Renal cortical epithelial cell (primary cell): ENCODE data around the gene OBSL1. TPM values are rescaled to one million over a fixed set of nuclear protein-coding genes. Genes with fewer than 3 reads are reported as not detected.
A peak's percentile ranks its signal among the peaks of the same experiment; 100 is the strongest.

Experiments
- DNase-seq: peaks from one replicate; pipeline ENCODE4 v3.0.0-alpha.2; 2011; ENCODE audit warnings: low read depth
- total RNA-seq: library from RNA; depleted of rRNA; stranded (reverse); fragments of >200 nt; gene quantifications from 2 replicates; pipeline ENCODE4 v1.2.3, GENCODE V29; 2014

Gene OBSL1
- total RNA-seq, 1 donor from 2014 or later: 145 TPM

GRCh38 chr2:219596954-219597551 lies 25.7 kb upstream of the OBSL1 start:
- peak; percentile 63 for DNase-seq

GRCh38 chr2:219595256-219595655 lies 23.9 kb upstream of the OBSL1 start:
- peak; percentile 13 for DNase-seq

GRCh38 chr2:219593154-219593553 lies 21.8 kb upstream of the OBSL1 start:
- DNase-seq: no peak

GRCh38 chr2:219592736-219593135 lies 21.4 kb upstream of the OBSL1 start:
- DNase-seq: peak; percentile 13

DNA sequence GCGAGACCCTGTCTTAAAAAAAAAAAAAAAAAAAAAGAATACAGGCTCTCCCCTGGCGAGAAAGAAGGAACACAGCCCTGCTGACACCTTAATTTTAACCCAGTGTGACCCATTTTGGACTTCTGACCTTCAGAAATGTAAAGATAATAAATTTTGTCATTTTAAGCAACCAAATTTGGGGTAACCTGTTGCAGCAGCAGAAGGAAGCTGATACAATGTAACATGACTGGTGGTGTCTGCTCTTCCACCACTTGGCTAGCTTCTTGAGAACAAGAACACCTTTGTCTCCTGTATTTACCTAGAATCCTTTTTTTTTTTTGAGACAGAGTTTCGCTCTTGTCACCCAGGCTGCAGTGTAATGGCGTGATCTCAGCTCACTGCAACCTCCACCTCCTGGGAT lies 19.8 kb upstream of the OBSL1 start:
- DNase-seq: no peak

DNA sequence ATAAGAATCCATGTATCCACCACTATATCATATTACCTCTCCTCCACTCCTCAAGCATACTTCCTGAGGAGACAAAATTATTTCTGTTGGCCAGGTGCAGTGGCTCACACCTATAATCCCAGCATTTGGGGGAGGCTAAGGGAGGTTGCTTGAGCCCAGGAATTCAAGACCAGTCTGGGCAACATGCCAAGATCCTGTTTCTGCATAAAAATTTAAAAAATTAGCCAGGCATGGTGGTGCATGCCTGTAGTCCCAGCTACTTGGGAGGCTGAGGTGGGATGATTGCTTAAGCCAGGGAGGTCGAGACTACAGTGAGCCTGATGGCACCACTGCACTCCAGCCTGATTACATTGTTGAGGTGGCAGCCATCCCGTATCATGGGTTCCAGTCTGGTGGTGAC lies 10.0 kb upstream of the OBSL1 start:
- DNase-seq: no peak

GRCh38 chr2:219578811-219579613 lies 7.7 kb upstream of the OBSL1 start:
- peak; percentile 13 for DNase-seq

DNA sequence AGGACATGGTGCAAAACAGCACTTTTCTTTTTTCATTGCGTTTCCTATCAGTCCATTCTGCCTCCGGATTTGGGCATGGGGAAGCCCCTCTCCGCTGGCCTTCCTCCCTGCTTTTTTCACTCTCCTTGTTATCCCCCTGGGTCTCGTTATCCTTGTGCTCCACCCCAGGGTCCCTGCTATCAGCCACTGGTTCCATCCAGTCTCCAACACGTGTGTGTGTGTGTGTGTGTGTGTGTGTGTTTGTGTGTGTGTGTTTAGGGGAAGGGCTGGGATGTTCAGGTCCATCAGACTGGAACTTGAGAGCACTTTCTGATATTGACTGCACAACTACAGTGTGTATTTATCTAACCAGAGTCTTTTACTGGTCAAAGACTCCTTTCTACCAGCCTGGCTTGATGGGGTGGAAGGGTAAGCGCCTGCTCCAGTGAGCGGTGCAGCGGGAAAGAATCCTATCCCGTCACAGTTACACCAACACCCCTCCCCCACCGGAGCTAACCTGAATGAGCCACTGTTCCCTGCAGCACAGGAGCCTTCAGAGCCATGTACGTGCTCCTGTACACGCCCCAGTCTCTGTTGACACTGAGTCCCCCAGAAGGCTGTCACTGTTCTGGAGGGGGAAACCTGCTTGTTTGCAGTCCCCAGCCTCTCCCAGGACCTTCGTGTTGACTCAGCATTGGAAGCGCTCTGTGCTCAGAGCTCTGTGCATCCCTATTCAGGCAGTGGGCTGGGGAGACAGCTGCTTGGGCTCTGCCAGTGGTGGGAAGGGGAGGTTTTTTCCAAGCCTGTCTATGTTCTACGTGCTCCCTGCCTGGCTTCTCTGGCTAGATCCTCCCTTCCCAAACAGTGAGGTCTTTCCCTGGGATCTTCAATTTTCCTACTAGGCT lies 5.4 kb upstream of the OBSL1 start:
- peak; percentile 47 for DNase-seq

DNA sequence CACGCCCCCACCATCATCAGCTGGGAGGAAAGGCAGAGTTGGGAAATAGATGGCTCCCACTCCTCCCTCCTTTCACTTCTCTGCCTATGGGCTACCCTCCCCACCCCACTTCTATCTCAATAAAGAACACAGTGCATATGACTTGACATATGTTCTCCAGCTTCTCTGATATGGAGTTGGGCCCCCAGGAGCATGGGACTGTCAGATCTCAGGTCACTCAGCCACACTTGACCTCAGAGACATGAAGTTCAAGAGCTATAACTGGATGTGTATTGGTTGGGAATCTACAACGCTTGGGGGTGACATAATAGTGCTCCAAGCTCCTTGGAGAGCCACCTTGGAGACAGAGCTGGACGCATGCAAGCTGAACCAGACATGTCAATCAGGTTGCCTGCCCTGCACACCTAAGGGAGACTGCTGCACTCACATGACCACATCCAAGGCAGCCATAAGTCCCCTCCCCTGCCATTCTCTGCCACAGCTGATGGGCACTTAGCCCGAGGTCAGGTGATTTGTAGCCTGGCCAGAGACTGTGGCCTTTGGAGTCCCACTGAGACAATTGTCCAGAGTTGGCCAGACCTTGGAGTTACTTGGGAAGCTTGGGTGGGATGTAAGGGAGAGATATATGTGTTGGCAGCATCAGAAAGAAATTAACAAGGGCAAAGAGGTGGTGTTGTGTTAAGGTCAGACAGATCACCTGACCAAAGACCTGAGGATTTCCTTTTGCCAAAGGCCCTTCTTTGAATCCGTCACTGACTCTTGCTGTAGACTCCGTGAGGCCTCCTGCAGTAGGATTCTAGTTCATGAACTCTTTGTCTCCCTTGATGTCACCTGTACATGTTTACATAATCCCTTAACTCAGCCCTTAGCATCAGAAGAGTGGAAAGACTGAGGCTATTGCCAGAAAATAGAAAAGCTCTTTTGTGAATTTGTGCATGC lies 4.5 kb upstream of the OBSL1 start:
- DNase-seq: no peak

- DNase-seq: no peak
Observed at GRCh38 chr2:219574484-219575311, 3.4 kb upstream of the OBSL1 start.

- DNase-seq: no peak
Observed at GRCh38 chr2:219573166-219573565, 1.8 kb upstream of the OBSL1 start.

DNA sequence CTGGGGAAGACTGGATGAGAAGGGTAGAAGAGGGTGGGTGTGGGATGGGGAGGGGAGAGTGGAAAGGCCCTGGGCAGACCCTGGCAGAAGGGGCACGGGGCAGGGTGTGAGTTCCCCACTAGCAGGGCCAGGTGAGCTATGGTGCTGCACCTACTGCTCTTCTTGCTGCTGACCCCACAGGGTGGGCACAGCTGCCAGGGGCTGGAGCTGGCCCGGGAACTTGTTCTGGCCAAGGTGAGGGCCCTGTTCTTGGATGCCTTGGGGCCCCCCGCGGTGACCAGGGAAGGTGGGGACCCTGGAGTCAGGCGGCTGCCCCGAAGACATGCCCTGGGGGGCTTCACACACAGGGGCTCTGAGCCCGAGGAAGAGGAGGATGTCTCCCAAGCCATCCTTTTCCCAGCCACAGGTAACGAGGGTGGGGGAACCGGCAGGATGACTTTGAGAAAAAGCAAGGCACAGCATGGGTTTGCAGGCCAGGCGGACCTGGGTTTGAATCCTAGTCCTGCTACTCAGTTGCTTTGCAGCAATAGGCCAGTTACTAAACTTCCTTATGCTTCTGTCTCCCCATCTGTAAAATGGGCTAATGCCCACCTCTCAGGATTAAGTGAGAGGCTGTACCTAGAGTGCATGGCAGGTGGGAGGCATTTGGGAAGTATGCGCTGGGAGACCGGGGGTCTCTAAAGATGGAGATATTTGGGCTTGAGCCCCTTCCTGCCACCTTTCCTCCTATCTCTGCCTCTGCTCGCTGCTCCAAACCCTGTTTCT lies 1.1 kb upstream of the OBSL1 start, which contains the start of gene INHA:
Gene INHA (plus strand): TSS at position 74 of the 765 bp plus-strand sequence. CDS start 65 bp downstream, at position 139.
- no peak for DNase-seq

- DNase-seq: no peak
Observed at GRCh38 chr2:219570924-219571310, 422 bp downstream of the OBSL1 start.

GRCh38 chr2:219570194-219570923 lies 980 bp downstream of the OBSL1 start:
- DNase-seq: no peak

DNA sequence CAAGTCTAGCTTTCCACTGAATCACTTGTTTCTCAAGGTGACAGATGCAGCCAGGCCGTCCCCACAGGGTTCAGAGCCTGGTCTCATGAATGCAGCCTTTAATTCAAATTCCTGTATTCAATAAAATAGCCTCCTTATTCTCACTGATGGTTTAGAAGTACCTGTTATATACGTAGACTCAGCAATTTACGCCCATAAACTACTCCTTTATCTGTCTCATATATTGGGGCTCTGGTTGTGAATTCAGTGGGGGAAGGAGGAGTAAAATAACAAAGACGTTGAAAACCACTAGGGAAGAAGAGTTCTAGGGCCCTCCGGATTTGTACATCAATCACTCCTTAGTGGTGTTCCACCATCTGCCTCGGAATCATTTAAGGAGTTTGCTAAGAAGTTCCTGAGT lies 1.7 kb downstream of the OBSL1 start:
- DNase-seq: no peak

- peak; percentile 92 for DNase-seq
Observed at GRCh38 chr2:219569041-219569440, 2.3 kb downstream of the OBSL1 start.

DNA sequence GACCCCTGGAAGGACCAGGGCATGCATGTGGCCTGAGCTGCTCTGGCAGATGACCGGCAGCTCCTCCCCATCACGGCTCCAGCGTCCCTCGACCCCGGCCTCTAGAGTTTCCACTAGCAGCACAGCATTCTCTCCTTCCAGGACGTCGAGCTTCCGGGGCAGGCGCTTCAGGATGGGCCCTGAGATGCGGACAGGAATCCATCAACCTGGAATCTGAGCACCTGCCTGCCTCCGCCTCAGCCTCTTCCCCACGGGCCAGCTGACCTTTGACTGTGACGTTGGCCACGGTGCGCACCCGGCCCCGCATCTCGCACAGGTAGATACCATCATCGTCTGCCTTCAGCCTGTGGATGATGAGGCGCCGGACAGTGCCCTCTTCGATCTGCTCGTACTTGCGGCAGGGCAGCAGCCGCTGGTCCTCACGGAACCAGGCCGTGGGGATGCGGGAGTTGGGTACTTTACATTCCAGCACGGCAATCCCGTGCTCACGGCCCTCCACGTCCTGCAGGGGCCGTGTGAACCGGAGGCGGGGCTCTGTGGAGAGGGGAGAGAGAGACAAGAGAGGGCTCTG lies 3.5 kb downstream of the OBSL1 start:
- no peak for DNase-seq

- DNase-seq: no peak
Observed at GRCh38 chr2:219567131-219567530, 4.2 kb downstream of the OBSL1 start.

DNA sequence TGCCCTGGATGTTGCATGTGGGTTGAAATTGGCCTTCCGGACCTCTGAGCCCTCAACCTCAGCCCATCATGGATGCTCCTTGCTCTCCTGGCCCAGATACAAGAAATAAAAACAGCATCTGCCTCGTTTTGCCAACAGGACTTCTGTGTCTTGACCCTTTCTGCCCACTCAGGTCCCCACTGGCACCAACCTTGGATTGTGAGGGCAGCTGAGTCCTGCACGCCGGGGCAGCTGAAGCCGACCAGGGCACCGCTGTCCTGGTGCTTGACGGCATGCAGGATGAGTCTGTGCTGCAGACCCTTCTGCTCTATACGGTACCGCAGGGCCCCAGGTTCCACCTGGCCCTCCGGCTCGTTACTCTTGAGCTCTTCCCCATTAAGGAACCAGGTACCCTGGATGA lies 4.7 kb downstream of the OBSL1 start:
- no peak for DNase-seq
